ENCODE data around the gene MYMX. TPM values are rescaled to one million over a fixed set of nuclear protein-coding genes. Genes with fewer than 3 reads are reported as not detected.
A peak's percentile ranks its signal among the peaks of the same experiment; 100 is the strongest.

MYMX gene
- total RNA-seq, 3 donors from 2014 or later: 0.39 TPM; not detected in 2

DNA sequence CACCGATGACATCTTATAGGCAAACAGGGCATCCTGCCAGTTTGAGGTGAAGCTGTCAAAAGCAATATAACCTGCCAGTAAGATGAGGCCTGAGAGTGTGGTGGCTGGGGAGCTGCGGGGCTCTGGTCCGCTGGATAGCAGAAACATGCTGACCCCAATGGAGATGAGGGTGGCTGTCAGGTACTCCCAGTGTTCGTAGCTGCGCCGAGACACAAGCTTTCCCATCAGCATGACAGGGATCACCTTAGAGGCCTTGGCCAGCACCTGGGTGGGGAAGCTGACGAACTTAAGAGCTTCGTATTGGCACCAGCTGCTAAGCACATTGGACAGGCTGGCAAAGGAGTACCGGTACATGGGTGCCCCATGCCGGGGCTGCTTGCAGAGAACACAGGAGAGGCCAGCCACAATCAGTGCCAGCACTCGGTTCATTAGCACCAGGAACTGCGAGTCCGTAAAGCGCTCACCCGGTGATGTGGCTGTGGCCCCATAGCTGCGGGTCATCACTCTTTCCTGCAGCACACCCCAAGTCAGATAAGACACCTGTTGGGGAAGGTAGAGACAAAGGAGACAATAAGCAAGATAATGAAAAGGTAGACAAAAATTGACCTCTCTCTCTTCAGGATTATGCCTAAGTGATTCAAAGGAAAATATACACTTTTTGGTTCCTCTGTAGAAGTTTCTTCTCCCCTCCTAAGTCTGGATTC is 38.5 kb downstream of the MYMX start:
- no peak for DNase-seq
- ATAC-seq: no peak
- TF ChIP-seq, protein P1, sequence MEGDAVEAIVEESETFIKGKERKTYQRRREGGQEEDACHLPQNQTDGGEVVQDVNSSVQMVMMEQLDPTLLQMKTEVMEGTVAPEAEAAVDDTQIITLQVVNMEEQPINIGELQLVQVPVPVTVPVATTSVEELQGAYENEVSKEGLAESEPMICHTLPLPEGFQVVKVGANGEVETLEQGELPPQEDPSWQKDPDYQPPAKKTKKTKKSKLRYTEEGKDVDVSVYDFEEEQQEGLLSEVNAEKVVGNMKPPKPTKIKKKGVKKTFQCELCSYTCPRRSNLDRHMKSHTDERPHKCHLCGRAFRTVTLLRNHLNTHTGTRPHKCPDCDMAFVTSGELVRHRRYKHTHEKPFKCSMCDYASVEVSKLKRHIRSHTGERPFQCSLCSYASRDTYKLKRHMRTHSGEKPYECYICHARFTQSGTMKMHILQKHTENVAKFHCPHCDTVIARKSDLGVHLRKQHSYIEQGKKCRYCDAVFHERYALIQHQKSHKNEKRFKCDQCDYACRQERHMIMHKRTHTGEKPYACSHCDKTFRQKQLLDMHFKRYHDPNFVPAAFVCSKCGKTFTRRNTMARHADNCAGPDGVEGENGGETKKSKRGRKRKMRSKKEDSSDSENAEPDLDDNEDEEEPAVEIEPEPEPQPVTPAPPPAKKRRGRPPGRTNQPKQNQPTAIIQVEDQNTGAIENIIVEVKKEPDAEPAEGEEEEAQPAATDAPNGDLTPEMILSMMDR (IDR thresholded peaks at IDR 0.05): no peak
- Histone ChIP-seq H3K9me3 (no peaks in the 10 kb centered on the region), H3K4me1 (ENCODE audit: low read depth) (peaks cover 16% of the 10 kb centered on the region), H3K36me3 (ENCODE audit: low read depth) (peaks cover 26% of the 10 kb centered on the region), H3K4me3 (no peak overlapping the region)
- intact Hi-C loops (cut with DNase I, micrococcal nuclease): no loop called here

DNA sequence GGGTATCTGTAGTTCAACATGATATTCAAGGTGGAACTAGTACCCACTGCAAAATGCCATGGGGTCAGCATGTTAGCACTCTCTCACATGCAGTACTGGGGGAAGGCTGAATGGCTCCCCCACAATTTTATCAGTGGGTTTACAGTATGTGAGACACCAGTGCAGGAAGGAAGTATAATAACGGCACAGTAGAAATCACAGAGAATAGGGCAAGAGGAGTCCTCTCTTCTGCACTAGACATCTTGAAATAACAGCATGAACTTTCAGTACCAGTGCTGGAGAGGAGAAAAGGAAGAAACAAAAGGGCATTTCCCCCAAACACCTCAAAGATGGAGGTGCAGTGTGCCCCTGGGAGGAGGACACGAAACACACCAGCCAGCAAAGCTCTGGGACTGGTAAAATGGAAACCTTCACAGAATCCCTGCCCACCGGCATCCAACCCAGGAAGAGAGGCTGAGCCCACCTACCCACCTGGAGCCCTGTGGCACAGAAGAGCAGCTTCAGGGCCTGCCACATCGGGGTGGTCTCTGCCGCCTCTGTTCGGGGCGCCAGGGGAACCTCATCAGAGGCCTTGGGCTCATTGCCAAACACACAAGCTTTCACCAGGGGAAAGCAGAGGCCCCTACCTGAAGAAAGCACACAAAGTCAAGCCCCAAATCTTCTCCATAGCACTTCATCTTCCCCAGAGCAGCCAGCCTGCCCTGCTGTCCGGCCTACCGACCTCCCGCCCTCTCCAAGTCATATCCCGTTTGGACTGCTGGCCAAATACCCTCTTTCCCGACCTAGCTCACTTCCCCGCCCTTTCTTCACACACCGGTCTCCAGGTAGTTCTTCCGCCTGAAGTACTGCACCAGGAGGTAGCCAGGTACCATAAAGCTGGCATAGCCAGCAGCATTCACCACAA is 39.4 kb downstream of the MYMX start:
- DNase-seq (peak in 1 of 3 donors; percentile 51), ATAC-seq (peak; percentile 59)
- Histone ChIP-seq H3K9me3 (no peaks in the 10 kb centered on the region), H3K4me3 (peak overlapping the region; percentile 90), H3K4me1 (ENCODE audit: low read depth) (peaks cover 16% of the 10 kb centered on the region), H3K36me3 (ENCODE audit: low read depth) (peaks cover 26% of the 10 kb centered on the region)
- intact Hi-C loops (cut with DNase I, micrococcal nuclease): no loop called here
- TF ChIP-seq, protein P1 (IDR thresholded peaks at IDR 0.05): no peak

DNA sequence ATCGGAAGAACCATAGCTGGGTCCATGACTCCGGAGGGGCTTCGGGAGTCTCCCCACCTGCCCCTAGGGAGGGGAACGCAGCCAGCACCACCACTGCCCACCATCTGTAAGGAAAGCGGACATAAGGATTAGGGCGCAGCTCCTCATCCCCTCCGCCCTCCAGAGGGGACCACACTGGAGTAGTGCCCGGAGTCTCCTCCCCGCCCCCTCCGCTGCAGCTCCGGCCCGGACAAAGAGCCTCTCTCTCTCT is 40.0 kb downstream of the MYMX start:
- no peaks in the 10 kb centered on the region for H3K9me3 ChIP-seq
- TF ChIP-seq, protein P1 (IDR thresholded peaks at IDR 0.05): no peak
- intact Hi-C loops (cut with DNase I, micrococcal nuclease): no loop called here
- ATAC-seq (no peak), DNase-seq (no peak)
- H3K4me1 ChIP-seq (ENCODE audit: low read depth): peaks cover 16% of the 10 kb centered on the region
- peaks cover 23% of the 10 kb centered on the region for H3K36me3 ChIP-seq (ENCODE audit: low read depth)
- H3K4me3 ChIP-seq: peak overlapping the region; percentile 90

DNA sequence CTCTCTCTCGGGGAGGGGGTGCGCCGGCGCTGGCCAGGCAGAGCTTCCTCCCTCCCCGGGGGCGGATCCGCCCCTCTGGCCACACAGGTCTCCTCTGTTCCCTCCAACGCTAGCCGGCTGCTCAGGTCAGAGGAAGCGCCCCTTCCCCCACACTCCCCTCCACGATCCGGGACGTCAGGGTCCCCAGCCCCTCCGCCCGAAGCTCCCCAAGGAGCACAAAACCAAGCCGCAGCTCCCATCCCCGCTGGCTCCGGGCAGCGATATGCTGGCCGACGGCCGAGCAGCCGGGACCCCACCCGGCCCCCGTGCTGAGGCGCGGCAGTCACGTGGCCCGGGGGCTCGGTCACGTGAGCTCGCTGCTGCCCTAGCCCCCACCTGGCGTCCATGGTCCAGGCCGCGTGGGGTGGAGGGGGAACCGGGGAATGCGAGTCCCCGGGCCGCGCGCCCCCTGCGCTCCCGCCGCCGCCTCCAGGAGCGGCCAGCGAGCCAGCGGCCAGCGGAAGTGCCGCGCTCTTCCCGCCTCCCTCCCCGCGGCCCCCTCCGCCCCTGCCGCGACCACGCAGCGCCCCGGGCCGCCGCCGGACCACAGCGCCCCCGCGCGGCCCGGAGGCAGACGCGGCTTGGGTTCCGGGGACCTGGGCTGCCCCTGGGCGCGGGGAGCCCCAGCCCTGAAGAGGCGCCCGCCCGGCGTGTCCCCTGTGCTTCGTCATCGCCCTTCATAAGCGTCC is 40.5 kb downstream of the MYMX start, which contains the start of gene SLC35B2:
Gene SLC35B2, minus strand, starts transcription at position 504 of the 728 bp plus-strand sequence. Its CDS starts 118 bp downstream, at position 386.
- Histone ChIP-seq H3K9me3 (no peaks in the 10 kb centered on the region), H3K4me3 (peak within 1 kb of the TSS; percentile 90), H3K36me3 (ENCODE audit: low read depth) (peaks cover 18% of the 10 kb centered on the region), H3K4me1 (ENCODE audit: low read depth) (peaks cover 16% of the 10 kb centered on the region)
- intact Hi-C loops (cut with DNase I, micrococcal nuclease): no loop called here
- DNase-seq (peak; percentile 63 to 85 (median 80)), ATAC-seq (peak; percentile 88)
- TF ChIP-seq, protein P1 (IDR thresholded peaks at IDR 0.05): peak; percentile 81

DNA sequence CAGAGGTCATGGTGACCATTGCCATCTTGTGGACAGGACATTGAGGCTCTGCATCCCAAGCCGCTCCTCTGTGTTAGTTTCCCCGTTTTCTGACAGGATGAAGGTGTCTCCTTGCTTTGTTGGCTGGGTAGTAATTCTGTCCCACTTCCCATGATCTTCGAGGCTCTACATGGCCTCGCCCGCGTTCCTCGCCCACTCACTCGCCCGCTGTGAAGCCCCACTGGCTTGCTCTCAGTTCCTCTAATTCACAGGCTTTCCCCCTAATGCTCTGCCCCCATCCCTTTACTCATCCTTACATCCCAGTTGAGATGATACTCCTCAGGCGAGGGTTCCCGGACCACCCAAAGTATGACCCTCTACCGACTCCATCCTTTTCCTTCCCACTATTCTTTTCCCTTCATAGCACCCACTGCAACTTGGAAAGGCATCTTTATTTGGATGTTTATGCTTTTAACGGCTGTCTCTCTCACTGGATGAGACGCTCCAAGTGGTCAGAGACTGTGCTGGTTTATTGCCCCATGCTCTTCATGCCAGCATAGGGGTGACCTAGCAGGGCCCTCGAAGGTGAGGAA is 41.1 kb downstream of the MYMX start:
- DNase-seq (no peak), ATAC-seq (no peak)
- intact Hi-C loops (cut with DNase I, micrococcal nuclease): no loop called here
- Histone ChIP-seq H3K4me1 (ENCODE audit: low read depth) (peaks cover 17% of the 10 kb centered on the region), H3K9me3 (no peaks in the 10 kb centered on the region), H3K36me3 (ENCODE audit: low read depth) (peaks cover 13% of the 10 kb centered on the region), H3K4me3 (no peak overlapping the region)
- TF ChIP-seq, protein P1 (IDR thresholded peaks at IDR 0.05): no peak

Data from mucosa of descending colon (tissue), 3 donors.